ENCODE results near the gene RAB2B.
"Not testable (repeated sequence)": the region's sequence is repeated elsewhere in the genome, so short reads cannot be mapped to it uniquely, and the experiment has no call there.

Gene RAB2B

DNA sequence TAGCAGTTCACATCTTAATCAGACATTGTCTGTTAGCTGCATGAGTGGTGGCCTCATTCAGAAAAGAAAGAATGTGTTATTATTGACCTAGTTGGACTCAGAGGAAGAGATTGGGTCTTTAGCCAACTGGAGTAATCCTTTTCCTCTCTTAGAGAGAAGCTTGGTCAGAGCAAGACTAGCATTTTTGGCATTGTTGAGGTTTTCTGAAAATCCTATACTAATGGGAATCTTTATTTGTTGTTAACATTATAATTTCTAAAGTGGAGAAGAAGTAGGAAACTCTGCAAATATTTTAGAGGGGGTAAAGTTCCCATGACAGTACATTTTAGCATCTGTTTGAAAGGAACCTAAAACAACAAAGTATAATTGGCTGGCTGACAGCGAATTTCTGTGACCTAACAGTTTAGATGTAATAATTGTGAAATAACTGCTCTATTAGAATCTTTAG is 9.9 kb upstream of the RAB2B start:
- DNase-seq, result no peak

DNA sequence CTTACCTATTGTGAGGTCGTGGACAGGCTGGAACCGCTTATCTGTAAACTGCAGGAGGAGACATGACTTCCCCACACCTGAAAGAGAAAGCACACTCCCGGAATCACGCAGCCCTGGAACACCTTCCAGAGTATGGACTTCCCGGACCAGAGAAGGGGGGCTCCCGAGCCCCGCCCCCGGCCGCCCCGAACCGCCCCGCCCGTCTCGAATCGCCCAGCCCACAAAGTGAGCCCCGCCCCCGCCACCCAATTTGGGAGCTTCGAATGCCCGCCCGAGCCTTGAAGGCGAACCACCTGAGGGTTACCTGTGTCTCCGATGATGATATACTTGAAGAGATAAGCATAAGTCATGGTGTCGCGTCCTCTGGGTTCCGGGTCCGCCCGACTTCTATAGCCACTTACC is 235 bp downstream of the RAB2B start:
- DNase-seq, result peak in 1 of 2 donors; percentile 75

DNA sequence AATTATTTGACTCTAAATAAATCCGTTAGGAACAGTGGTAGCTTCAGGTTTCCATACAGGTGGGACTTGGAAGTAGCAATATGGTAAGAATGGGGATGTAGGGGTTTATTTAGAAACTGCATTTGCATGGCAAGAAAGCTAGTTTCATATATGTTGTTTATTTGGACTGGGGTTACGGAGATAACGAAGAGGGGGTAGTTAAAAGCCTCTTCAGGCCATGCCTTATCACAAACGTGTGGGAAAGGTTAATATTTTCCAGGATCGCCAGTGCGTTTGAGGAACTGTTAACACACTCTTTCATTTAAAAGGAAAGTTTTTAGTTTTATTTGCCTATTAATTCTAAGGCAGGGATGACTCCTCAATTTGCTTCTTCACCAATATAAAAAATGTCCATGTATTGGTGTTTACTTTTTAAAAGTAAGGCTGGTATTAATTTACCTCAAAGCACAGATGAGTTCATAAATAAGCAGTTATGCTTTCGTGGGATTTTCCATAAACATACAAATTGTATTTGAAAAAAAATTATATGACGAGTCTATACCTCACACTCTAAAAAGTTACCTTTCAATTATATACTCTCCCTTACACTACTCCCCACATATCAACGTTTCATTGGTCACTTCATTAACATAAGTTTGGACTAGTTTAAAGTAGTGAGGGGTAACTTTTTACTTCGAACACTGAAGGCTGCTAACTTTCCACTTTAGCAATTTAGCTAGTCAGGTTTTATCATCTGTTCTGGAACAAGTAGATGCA is 814 bp downstream of the RAB2B start:
- DNase-seq, result no peak

DNA sequence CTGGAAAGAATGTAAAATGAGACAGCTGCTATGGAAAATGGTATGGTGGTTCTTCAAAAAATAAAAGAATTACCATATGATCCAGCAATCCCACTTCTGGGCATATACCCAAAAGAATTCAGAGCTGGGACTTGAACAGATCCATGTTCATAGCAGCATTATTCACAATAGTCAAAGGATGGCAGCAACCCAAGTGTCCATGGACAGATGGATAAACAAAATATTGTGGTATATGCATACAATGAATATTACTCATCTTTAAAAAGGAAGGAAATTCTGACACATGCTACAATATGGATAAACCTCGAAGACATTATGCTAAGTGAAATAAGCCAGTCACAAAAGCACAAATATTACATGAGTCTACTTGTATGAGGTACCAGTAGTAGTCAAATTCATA is 9.1 kb downstream of the RAB2B start:
- DNase-seq, result no peak

DNA sequence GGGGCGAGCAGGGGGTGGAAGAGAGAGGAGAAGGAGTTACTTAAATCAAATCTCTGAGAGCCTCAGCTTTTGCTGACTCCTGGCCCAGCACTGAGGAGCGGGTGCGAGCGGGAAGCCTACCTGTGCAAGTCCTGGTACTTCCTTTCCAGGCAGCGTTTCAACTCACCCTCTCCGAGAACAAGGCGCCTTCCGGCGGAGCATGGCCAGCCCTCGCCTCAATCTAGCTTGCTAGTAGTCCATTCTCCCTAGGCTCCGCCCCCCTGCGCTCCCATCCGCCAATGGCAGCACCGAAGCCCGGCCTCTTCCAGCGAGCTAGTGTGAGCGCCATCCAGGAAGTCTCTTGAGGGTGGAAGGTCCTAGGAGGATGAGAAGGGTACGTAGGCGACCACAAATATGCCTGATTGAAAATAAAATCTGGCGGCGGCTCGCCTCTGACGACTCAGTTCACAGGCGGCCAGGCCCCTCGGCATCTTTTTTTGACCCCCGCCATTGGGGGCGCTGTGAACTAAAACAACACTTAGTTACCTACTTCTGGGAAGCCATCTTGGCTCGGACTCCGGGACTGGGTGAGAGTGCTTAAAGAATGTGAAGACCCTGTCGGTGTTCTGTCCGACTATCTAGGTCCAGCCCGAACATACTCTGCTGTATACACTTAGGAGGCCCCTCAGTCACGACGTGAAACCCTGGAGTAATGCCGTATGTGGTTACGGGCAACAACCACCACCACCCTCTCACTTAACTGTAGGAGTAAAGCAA is 20.7 kb downstream of the RAB2B start, which contains the start of gene CHD8:
Gene CHD8, minus strand, starts transcription at position 212 of the 756 bp plus-strand sequence. CDS start 24,480 bp downstream, outside the sequence.
- DNase-seq, result peak; percentile 99

DNA sequence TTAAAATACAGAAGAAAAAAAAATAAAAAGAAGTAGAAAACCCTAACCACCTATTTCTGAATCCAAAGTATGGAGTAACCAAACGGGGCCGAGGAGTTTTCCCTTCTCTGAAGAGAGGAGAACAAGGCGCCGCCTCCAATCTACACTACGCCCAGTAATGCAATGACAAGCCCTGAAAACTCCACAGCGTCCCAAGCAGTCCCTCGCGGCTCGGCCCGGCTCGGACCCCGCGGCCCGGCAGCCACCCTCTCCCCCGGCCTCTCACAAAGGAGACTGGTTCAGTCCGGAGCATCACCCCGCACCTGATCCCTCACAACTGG is 21.2 kb downstream of the RAB2B start:
- peak; percentile 30 to 48 for DNase-seq

DNA sequence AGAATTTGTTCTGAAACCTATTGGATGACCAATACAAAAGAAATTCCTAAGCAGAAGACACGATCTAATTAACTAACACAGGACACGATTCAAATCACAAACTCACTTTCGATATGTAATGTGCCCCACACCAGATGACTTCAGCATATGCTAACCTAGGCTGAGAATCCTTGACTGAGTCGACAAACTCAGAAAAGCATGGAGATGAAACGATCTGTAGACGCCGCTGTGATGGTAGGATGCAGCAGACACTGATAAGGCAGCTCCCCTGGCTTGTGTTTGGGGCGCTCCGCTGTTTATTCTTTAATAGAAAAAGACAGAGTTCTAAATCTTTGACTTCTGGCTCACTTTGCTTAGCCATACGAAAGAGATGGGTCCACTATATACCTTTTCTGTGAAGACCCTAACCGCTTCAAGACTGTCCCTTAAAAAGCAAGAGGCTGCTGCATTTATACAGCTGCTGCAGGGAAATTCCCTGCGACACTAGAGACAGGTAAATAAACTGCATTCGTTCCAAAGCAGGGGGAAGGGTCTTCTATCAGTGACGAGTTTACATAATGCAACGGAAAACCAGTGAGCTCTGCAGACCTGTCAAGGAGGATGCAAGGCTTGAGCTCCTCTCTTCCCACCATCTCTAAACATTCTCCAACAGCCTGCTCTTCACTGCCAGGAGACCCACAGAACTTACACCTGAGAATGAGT is 21.8 kb downstream of the RAB2B start:
- DNase-seq, result no peak

DNA sequence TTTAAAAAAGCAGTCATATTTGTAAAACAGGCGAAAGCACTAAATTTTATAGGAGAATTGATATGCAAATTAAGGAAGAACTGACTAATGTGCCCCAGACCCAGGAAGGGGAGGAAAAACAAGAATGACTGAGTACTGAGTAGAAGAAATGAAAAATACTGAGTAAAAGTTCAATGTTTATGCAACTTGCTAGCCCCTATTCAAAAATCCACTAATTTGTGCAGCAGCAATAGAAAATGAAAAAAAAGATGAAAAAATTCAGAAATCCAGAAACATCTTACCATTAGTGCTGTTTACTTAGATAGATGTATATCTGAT is 26.9 kb downstream of the RAB2B start:
- DNase-seq, result no peak

DNA sequence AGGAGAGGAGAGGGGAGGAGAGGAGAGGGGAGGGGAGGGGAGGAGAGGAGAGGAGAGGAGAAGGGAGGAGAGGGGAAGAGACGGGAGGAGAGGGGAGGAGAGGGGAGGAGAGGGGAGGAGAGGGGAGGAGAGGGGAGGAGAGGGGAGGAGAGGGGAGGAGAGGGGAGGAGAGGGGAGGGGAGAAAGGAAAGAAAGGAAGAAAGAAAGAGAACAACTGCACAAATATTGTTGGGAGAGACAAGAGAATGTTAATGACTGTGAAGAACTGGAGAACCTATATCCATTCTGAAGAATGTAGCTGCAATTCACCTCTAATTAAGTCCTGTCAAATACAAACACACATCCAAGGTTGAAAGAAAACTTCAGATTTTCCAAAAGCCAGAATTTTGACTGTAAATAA is 34.1 kb downstream of the RAB2B start:
- DNase-seq, result not testable (repeated sequence)

DNA sequence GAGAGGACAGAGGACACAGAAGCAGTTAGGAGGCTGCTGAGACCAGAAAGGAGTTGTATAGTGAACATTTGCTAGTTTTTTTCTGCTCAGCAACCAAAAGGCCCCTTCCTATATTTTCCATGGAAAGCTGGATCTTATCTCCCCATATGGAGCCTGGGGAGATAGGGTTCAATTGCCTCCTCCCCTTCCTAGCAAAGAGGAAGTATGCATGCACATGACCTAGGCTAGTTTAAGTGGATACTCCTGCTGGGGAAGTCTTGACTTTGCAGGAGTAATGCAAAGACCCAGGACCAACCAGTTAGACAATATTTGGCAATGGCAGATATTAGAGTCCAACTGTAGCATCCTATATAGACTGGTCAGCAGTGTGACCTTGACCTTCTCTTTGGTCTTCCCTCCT is 35.9 kb downstream of the RAB2B start:
- DNase-seq, result peak; percentile 34 to 49

DNA sequence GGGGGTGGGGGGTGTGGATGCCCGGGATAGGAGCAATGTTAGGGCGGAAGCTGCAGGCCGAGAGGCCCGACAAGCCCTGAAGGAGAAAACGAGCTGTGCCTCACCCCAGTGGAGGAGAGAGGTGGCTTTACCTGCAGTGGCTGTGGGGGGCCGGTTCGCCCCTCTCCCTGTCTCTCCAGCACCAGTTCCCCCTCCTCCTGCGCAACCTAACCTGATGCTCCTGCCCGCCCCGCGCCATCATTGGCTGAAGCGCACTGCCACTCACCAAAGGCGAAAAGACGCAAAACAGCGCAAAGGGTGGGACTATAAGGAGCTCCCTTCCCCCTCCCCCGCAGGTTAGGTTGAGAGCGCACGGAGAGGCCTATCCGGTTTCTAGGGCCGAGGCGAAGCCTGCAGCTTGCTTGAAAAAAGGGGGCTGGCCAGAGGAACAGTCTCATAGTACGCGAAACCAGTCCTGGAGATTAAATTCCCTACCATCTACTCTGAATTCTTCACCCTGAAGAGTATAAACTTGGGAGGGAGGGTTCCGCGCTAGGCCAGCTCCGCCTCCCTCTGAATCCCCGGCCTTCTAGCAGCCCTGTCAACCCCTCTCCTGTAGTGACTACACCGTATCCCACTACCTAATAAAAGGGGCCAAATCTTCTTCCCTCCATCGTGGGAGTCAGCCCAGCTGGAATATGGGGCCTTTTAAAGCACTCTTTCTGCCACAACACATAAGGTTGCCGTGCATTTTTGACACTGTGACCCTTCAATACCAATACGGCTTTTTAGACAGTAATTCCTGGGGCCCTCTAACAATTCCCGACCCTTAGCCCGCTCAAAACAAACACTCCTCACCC is 39.5 kb downstream of the RAB2B start:
- peak; percentile 98 to 100 for DNase-seq

DNA sequence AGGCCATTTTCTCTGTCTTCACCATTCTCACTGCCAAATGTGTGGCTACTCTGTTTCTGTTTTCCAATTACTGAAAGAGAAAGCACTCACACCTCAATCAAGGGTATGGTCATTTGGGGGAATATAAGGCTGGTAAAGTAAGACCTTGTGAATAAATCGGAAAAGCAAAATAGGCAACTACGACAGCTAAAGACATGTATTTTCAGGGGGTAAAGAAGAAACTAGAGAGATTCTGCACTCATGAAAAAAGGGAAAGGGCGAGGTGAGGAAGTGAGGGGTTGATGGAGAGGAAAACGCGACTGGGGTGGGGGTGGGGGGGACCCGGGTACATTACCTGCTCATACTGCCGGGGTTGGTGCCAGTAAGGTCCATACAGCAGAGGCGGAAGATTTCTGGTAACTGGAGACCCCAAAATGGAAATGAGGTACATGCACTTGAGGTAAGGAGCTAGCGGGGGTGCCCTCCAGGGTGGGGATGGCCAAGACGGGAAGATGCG is 40.1 kb downstream of the RAB2B start:
- peak in 1 of 2 donors; percentile 16 for DNase-seq

DNA sequence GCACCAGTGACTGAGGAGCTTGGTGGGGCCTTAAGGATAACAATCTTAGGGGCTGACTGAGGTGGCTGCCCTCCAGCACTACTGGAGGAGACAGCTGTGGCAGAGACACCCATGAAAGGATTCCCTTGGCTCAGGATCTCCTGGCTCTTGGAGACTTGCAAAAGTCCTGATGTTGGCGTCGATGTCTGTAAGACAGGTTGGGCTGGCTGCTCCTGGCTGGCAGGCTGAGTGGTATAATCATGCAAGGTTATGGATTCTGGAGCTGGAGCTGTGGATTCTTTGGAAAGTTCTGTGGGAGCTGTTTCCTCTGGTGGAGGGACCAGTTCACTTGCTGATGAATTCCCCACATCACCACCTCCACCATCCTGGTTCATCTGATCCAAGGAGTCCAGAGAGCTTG is 45.6 kb downstream of the RAB2B start:
- no peak for DNase-seq

DNA sequence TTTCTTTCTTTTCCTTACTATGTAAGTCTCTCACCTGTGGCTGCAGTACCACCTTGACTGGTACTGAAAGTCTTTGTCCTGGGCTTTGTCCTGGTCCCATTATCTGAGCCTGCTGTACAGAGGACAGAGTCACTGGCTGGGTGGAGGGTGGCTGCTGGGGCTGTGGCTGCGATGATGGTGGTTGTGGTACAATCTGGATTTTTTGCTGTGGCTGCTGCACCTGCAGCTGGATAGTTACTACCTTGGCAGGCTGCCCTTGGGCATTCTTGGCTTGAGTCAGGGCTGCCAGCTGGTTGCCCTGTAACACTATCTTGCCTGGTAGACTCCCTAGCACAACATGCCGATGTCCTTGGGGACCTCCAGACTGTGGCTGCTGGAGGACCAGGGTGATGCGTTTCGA is 47.8 kb downstream of the RAB2B start:
- no peak for DNase-seq

DNA sequence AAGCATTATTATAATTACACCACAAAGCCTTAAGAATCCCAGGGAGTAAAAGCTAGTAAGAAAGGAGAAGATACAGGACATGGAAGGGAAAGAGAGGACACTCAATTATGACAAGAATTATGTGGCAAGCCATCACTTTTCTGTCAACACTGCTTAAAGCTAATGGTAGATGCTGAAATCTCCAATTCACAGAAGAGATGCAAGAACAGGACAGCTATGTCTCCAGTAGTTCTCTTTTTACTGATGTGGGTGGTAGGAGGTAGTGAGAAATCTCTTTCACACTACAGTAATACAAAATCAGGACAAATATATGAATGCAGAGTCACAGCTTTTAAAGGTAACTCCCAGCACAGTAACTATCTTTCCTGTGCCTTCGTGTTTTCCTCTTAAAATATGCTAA is 50.1 kb downstream of the RAB2B start:
- DNase-seq, result peak; percentile 41 to 75

DNA sequence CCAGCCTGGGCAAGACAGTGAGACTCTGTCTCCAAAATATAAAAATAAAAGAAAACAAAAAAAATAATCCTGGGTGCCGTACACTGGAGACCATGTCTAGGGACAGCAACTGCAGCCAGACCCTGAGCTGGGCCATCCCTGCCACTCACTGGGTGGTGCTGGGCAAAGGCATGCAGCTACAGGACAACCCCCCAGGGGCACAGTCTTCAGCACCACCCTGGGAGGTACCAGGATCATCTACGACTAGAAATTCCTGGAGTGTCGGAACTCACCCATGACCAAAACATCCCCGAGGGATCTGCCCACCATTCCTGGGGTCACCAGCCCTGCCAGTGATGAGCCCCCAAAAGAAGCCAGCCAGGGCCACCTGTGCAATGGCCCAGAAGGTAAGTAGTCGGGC is 57.2 kb downstream of the RAB2B start:
- no peak for DNase-seq

DNA sequence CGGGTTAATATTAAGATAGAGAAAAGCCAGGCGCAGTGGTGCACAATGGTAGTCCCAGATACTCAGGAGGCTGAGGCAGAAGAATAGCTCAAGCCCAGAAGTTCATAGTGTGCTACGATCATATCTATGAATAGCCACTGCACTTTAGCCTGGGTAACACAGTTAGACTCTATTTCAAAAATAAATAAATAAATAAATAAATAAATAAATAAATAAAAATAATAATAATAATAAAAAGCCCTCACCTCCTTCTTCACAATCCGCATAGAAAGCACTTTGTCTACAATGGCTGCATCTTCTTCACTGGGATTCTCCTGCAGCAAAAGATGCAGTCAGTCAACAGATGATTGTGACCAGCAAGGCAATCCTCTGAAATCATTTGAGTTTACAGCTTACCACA is 61.4 kb downstream of the RAB2B start:
- no peak for DNase-seq

DNA sequence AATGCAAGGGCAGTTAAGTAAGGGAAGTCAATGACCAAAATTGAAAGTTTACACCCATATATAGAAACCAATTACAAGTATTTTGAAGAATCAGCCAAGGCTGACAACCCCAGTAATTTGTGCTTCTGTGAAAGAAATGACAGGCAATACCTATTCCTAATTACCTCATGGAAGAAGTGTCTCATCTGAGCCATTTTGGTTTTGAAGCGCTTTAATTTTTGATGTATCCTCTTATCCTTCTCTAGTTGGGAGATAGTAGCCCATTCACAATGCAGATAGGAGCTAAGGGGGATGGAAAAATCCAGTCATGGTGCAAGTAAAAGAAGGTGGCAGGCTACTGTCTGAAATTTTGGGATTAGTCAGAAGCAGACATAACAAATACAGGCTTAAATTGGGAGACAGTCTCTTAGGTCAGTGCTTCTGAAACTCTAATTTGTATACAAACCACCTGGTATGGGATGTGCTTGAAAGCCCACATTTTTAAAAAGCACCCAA is 62.6 kb downstream of the RAB2B start:
- no peak for DNase-seq
